Osteoblast (primary cell): ENCODE data around the gene SLC6A17. TPM values are rescaled to one million over a fixed set of nuclear protein-coding genes. Genes with fewer than 3 reads are reported as not detected.

ENCODE experiments used
- DNase-seq: peaks from one replicate; pipeline ENCODE4 v3.0.0; 2011; ENCODE audit warnings: low spot score, mixed read lengths; ENCODE audit not compliant: insufficient read length; ENCODE audit errors: missing footprints
- H2AFZ ChIP-seq: 2 replicates; pipeline ENCODE4 v1.6.0; 2011; ENCODE audit warnings: mild to moderate bottlenecking, low read length
- H3K27ac ChIP-seq: 2 replicates; pipeline ENCODE4 v1.5.1; 2011; ENCODE audit warnings: mild to moderate bottlenecking, low read depth, low read length, moderate library complexity
- H3K27me3 ChIP-seq: 2 replicates; pipeline ENCODE4 v1.6.0; 2012; ENCODE audit warnings: mild to moderate bottlenecking, control low read depth, inconsistent platforms, low read length, moderate library complexity; ENCODE audit not compliant: insufficient read depth
- H3K36me3 ChIP-seq: 2 replicates; pipeline ENCODE4 v1.5.1; 2011; ENCODE audit warnings: mild to moderate bottlenecking, low read length, control low read depth, moderate library complexity; ENCODE audit not compliant: insufficient read depth
- H3K4me1 ChIP-seq: 2 replicates; pipeline ENCODE4 v1.5.1; 2011; ENCODE audit warnings: mild to moderate bottlenecking, low read length, control low read depth, moderate library complexity; ENCODE audit not compliant: insufficient read depth
- H3K4me2 ChIP-seq: 2 replicates; pipeline ENCODE4 v1.6.0; 2011; ENCODE audit warnings: mild to moderate bottlenecking, low read length; ENCODE audit not compliant: insufficient read depth
- H3K4me3 ChIP-seq: fragments of 200-600 bp; sonication (generic); 3 replicates; pipeline ENCODE4 v1.5.1; 2012; ENCODE audit warnings: mild to moderate bottlenecking, low read length, inconsistent platforms; ENCODE audit not compliant: insufficient read depth
- H3K79me2 ChIP-seq: 2 replicates; pipeline ENCODE4 v1.6.0; 2012; ENCODE audit warnings: mild to moderate bottlenecking, low read length, control low read depth, inconsistent platforms; ENCODE audit not compliant: insufficient read depth
- H3K9me3 ChIP-seq: 2 replicates; pipeline ENCODE4 v1.5.1; 2011; ENCODE audit warnings: low read depth, low read length, control low read depth
- H4K20me1 ChIP-seq: 2 replicates; pipeline ENCODE4 v1.6.0; 2012; ENCODE audit warnings: mild to moderate bottlenecking, low read length, control low read depth; ENCODE audit not compliant: insufficient read depth
- CTCF ChIP-seq: IDR thresholded peaks from 2 replicates; pipeline ENCODE4 v1.5.1; 2011; ENCODE audit warnings: mild to moderate bottlenecking, low read depth, low read length, moderate library complexity; ENCODE audit errors: extremely low read depth
- total RNA-seq: library from RNA; depleted of rRNA; stranded (reverse); fragments of >200 nt; gene quantifications from 2 replicates; pipeline ENCODE4 v1.2.3, GENCODE V29; 2012

The SLC6A17 gene
- total RNA-seq, 1 donor: under 0.01 TPM

GRCh38 chr1:110195196-110195595, 44.9 kb downstream of the SLC6A17 start:
- no peaks in the 10 kb centered on the region for H3K4me1 ChIP-seq
- H4K20me1 ChIP-seq: no peaks in the 10 kb centered on the region
- DNase-seq: peak; percentile 62
- no peak overlapping the region for H3K4me2 ChIP-seq
- H3K79me2 ChIP-seq: no peaks in the 10 kb centered on the region
- H3K9me3 ChIP-seq: no peaks in the 10 kb centered on the region
- H2AFZ ChIP-seq: no peak overlapping the region
- H3K4me3 ChIP-seq: no peak overlapping the region
- H3K36me3 ChIP-seq: no peaks in the 10 kb centered on the region
- no peak overlapping the region for H3K27ac ChIP-seq
- TF ChIP-seq CTCF: no peak
- H3K27me3 ChIP-seq: no peaks in the 10 kb centered on the region

- peak; percentile 98 for TF ChIP-seq CTCF
- no peaks in the 10 kb centered on the region for H3K4me1 ChIP-seq
- no peaks in the 10 kb centered on the region for H4K20me1 ChIP-seq
- H3K36me3 ChIP-seq: no peaks in the 10 kb centered on the region
- H3K9me3 ChIP-seq: no peaks in the 10 kb centered on the region
- no peak overlapping the region for H3K27ac ChIP-seq
- no peaks in the 10 kb centered on the region for H3K27me3 ChIP-seq
- DNase-seq: peak; percentile 97
- no peak overlapping the region for H2AFZ ChIP-seq
- H3K4me3 ChIP-seq: no peak overlapping the region
- H3K79me2 ChIP-seq: no peaks in the 10 kb centered on the region
- no peak overlapping the region for H3K4me2 ChIP-seq
Observed at GRCh38 chr1:110196917-110197765, 46.8 kb downstream of the SLC6A17 start.

GRCh38 chr1:110197905-110198629, 47.8 kb downstream of the SLC6A17 start:
- TF ChIP-seq CTCF: no peak
- Histone ChIP-seq H3K79me2 (no peaks in the 10 kb centered on the region), H3K4me3 (no peak overlapping the region), H3K27me3 (no peaks in the 10 kb centered on the region), H3K9me3 (no peaks in the 10 kb centered on the region), H4K20me1 (no peaks in the 10 kb centered on the region), H3K4me1 (peaks cover under 1% of the 10 kb centered on the region), H3K27ac (no peak overlapping the region), H3K36me3 (no peaks in the 10 kb centered on the region), H2AFZ (no peak overlapping the region), H3K4me2 (no peak overlapping the region)
- no peak for DNase-seq

- H3K27me3 ChIP-seq: no peaks in the 10 kb centered on the region
- no peak overlapping the region for H2AFZ ChIP-seq
- no peaks in the 10 kb centered on the region for H3K9me3 ChIP-seq
- peak; percentile 6 for DNase-seq
- H3K79me2 ChIP-seq: no peaks in the 10 kb centered on the region
- H3K27ac ChIP-seq: no peak overlapping the region
- no peaks in the 10 kb centered on the region for H4K20me1 ChIP-seq
- H3K4me2 ChIP-seq: no peak overlapping the region
- H3K4me3 ChIP-seq: no peak overlapping the region
- H3K36me3 ChIP-seq: no peaks in the 10 kb centered on the region
- no peak for TF ChIP-seq CTCF
- peaks cover 8% of the 10 kb centered on the region for H3K4me1 ChIP-seq
Observed at GRCh38 chr1:110198746-110199145, 48.5 kb downstream of the SLC6A17 start.
